Transverse colon (tissue), 4 donors: Measurements from ENCODE around the gene LYPD4.

Experiments
- CTCF ChIP-seq, 5 experiments: fragments of 200-600 bp in 3 of 5; fragments of 450-650 bp in 2 of 5; sonication (generic) in 3 of 5; IDR thresholded peaks; 1 replicate in 2 of 5; 2 replicates in 3 of 5; pipeline ENCODE4 v1.5.1; 2016 to 2017; ENCODE audit warnings: antibody characterized with exemption in 5 of 5, inconsistent platforms in 3 of 5, mild to moderate bottlenecking in 2 of 5, moderate library complexity in 1 of 5
- POLR2A ChIP-seq: fragments of 450-650 bp; IDR thresholded peaks from one replicate; pipeline ENCODE4 v1.6.1; 2016; ENCODE audit warnings: antibody characterized with exemption, mild to moderate bottlenecking, moderate library complexity
- POLR2AphosphoS5 ChIP-seq, 3 donors: sonication (generic); formaldehyde crosslinking; IDR thresholded peaks; one replicate each; pipeline ENCODE4 v1.6.1; 2016; ENCODE audit warnings: antibody characterized with exemption in 3 of 3

- TF ChIP-seq CTCF (IDR thresholded peaks at IDR 0.05) (no peak), POLR2A (no peak), POLR2AphosphoS5 (IDR thresholded peaks at IDR 0.05) (no peak)
These were observed 34.6 kb upstream of the LYPD4 start for GRCh38 chr19:41879080-41879479.
